ENCODE measurements around the gene FBXO34.

FBXO34 gene

GRCh38 chr14:55253276-55253675 is 17.9 kb upstream of the FBXO34 start:
- Mint-ChIP-seq H3K36me3 (no peaks in the 10 kb centered on the region), H3K4me3 (no peak overlapping the region), H3K4me1 (ENCODE audit: low read depth) (no peaks in the 10 kb centered on the region), H3K27me3 (peaks cover 3% of the 10 kb centered on the region), H3K9me3 (ENCODE audit: low read depth) (no peaks in the 10 kb centered on the region), H3K27ac (no peak overlapping the region)

DNA sequence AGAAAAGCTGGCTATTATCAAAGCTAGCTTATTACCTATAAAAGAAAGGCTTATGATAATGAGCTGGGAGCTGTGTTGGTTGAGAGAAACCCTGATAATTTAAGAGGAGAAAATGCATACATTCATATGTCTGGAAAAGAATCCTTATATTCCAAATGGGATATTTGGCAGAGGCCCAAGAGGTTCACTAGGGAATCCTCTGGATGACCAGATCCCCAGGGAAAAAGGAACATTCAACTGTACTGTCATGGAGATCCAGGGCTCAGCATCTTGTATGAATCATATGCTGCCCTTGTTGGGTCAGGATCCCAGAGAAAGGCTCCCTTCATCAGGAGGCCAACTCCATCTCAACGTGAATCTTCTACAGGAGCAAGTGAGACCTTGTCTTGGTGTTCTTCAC is 16.6 kb upstream of the FBXO34 start:
- H3K4me1 Mint-ChIP-seq (ENCODE audit: low read depth), result no peaks in the 10 kb centered on the region
- no peaks in the 10 kb centered on the region for H3K36me3 Mint-ChIP-seq
- peaks cover 2% of the 10 kb centered on the region for H3K27me3 Mint-ChIP-seq
- H3K27ac Mint-ChIP-seq, result no peak overlapping the region
- H3K9me3 Mint-ChIP-seq (ENCODE audit: low read depth), result no peaks in the 10 kb centered on the region
- no peak overlapping the region for H3K4me3 Mint-ChIP-seq

- no peak overlapping the region for H3K4me3 Mint-ChIP-seq
- H3K27ac Mint-ChIP-seq, result no peak overlapping the region
- H3K9me3 Mint-ChIP-seq (ENCODE audit: low read depth), result no peaks in the 10 kb centered on the region
- no peaks in the 10 kb centered on the region for H3K27me3 Mint-ChIP-seq
- H3K4me1 Mint-ChIP-seq (ENCODE audit: low read depth), result no peaks in the 10 kb centered on the region
- no peaks in the 10 kb centered on the region for H3K36me3 Mint-ChIP-seq
Observed at GRCh38 chr14:55255979-55256378, 15.2 kb upstream of the FBXO34 start.

- Mint-ChIP-seq H3K9me3 (ENCODE audit: low read depth) (no peaks in the 10 kb centered on the region), H3K4me3 (no peak overlapping the region), H3K27ac (no peak overlapping the region), H3K36me3 (no peaks in the 10 kb centered on the region), H3K27me3 (no peaks in the 10 kb centered on the region), H3K4me1 (ENCODE audit: low read depth) (no peaks in the 10 kb centered on the region)
Observed at GRCh38 chr14:55256586-55256985, 14.6 kb upstream of the FBXO34 start.

- no peak overlapping the region for H3K27ac Mint-ChIP-seq
- no peaks in the 10 kb centered on the region for H3K27me3 Mint-ChIP-seq
- no peak overlapping the region for H3K4me3 Mint-ChIP-seq
- no peaks in the 10 kb centered on the region for H3K36me3 Mint-ChIP-seq
- H3K4me1 Mint-ChIP-seq (ENCODE audit: low read depth), result no peaks in the 10 kb centered on the region
- no peaks in the 10 kb centered on the region for H3K9me3 Mint-ChIP-seq (ENCODE audit: low read depth)
Observed at GRCh38 chr14:55265197-55265596, 6.0 kb upstream of the FBXO34 start.

GRCh38 chr14:55267820-55268219 is 3.4 kb upstream of the FBXO34 start:
- H3K27me3 Mint-ChIP-seq, result no peaks in the 10 kb centered on the region

GRCh38 chr14:55271572-55272298 is 514 bp downstream of the FBXO34 start:
- no peaks in the 10 kb centered on the region for H3K27me3 Mint-ChIP-seq
- H3K4me1 Mint-ChIP-seq (ENCODE audit: low read depth), result peaks cover 47% of the 10 kb centered on the region
- no peaks in the 10 kb centered on the region for H3K9me3 Mint-ChIP-seq (ENCODE audit: low read depth)
- H3K27ac Mint-ChIP-seq, result peak overlapping the region; percentile 30
- no peaks in the 10 kb centered on the region for H3K36me3 Mint-ChIP-seq
- H3K4me3 Mint-ChIP-seq, result peak overlapping the region; percentile 90

More at GRCh38 chr14:55267820-55268219, 3.4 kb upstream of the FBXO34 start:
- no peak overlapping the region for H3K4me3 Mint-ChIP-seq
- H3K27ac Mint-ChIP-seq, result no peak overlapping the region
- no peaks in the 10 kb centered on the region for H3K9me3 Mint-ChIP-seq (ENCODE audit: low read depth)
- H3K4me1 Mint-ChIP-seq (ENCODE audit: low read depth), result peaks cover 14% of the 10 kb centered on the region
- no peaks in the 10 kb centered on the region for H3K36me3 Mint-ChIP-seq

- no peaks in the 10 kb centered on the region for H3K9me3 Mint-ChIP-seq (ENCODE audit: low read depth)
Observed at GRCh38 chr14:55272387-55272786, 1.2 kb downstream of the FBXO34 start.

DNA sequence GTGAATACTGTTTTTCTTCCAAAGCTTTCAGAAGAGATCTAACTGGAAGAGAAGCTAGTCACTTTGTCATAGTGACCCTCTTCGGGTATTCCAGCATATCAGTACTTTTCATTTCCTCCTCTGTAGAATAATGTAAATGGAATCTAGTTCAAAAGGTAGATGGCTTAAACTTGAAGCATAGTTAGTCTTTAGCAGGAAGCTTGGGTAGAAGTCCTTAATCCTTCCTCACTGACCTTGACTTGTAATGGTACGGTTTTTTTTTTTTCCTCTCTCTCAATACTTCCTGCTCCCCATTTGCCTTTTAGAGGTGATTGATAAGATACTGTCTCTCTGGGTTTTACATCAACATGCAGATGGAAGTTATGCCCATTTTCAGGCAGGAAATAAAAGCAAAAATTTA is 1.7 kb downstream of the FBXO34 start:
- Mint-ChIP-seq H3K4me3 (peak overlapping the region; percentile 90), H3K36me3 (no peaks in the 10 kb centered on the region), H3K9me3 (ENCODE audit: low read depth) (no peaks in the 10 kb centered on the region), H3K27ac (no peak overlapping the region), H3K4me1 (ENCODE audit: low read depth) (peaks cover 59% of the 10 kb centered on the region), H3K27me3 (no peaks in the 10 kb centered on the region)

More at GRCh38 chr14:55272387-55272786, 1.2 kb downstream of the FBXO34 start:
- Mint-ChIP-seq H3K4me1 (ENCODE audit: low read depth) (peaks cover 54% of the 10 kb centered on the region), H3K36me3 (no peaks in the 10 kb centered on the region), H3K27ac (peak overlapping the region; percentile 30), H3K27me3 (no peaks in the 10 kb centered on the region), H3K4me3 (peak overlapping the region; percentile 90)

DNA sequence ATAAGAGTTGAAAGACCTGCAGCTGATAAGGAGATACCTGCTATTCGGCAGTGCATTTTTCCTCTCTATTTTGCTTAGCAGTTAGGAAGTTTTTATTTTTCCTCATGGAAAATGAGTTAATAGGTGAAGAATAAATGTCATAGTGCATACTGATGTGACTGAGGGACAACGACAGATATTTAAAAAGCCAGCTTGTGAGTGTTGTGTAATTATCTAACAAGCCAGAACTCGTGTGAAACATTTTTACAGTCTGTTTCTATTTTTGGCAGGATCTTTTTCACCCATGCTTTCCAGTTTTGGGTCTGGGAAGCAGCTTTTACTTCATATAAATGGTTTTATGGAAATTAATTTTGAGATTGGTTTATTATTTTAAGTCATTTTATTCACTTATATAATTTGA is 2.9 kb downstream of the FBXO34 start:
- H3K36me3 Mint-ChIP-seq, result no peaks in the 10 kb centered on the region
- H3K27ac Mint-ChIP-seq, result no peak overlapping the region
- peaks cover 66% of the 10 kb centered on the region for H3K4me1 Mint-ChIP-seq (ENCODE audit: low read depth)
- H3K4me3 Mint-ChIP-seq, result no peak overlapping the region
- no peaks in the 10 kb centered on the region for H3K27me3 Mint-ChIP-seq
- H3K9me3 Mint-ChIP-seq (ENCODE audit: low read depth), result no peaks in the 10 kb centered on the region

GRCh38 chr14:55274751-55275150 is 3.5 kb downstream of the FBXO34 start:
- Mint-ChIP-seq H3K4me1 (ENCODE audit: low read depth) (peaks cover 71% of the 10 kb centered on the region), H3K36me3 (no peaks in the 10 kb centered on the region), H3K9me3 (ENCODE audit: low read depth) (no peaks in the 10 kb centered on the region), H3K4me3 (no peak overlapping the region), H3K27me3 (no peaks in the 10 kb centered on the region), H3K27ac (no peak overlapping the region)

DNA sequence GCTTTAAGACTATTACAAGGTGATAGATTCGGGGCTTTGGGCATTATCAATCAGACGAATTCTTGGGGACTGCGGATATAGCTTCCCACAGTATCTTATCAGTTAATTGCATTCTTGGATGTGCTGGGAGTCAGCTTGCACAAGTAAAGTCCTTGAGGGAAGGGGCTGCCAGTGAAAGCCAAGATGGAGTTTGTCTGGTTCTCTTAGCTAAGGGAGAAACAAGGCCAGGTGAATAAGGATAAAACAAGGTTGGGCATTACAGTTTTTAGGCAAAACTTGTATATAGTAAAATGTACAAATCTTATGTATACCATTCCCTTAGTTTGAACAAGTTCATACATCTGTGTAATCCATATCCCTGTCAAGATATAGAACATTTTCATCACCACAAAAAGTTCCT is 5.5 kb downstream of the FBXO34 start:
- peaks cover 67% of the 10 kb centered on the region for H3K4me1 Mint-ChIP-seq (ENCODE audit: low read depth)
- no peak overlapping the region for H3K27ac Mint-ChIP-seq
- H3K36me3 Mint-ChIP-seq, result peaks cover 4% of the 10 kb centered on the region
- no peaks in the 10 kb centered on the region for H3K27me3 Mint-ChIP-seq
- no peaks in the 10 kb centered on the region for H3K9me3 Mint-ChIP-seq (ENCODE audit: low read depth)
- no peak overlapping the region for H3K4me3 Mint-ChIP-seq

GRCh38 chr14:55277972-55278740 is 6.9 kb downstream of the FBXO34 start:
- H3K4me1 Mint-ChIP-seq (ENCODE audit: low read depth), result peaks cover 64% of the 10 kb centered on the region

GRCh38 chr14:55279384-55279783 is 8.2 kb downstream of the FBXO34 start:
- Mint-ChIP-seq H3K4me1 (ENCODE audit: low read depth) (peaks cover 53% of the 10 kb centered on the region), H3K4me3 (no peak overlapping the region), H3K36me3 (peaks cover 4% of the 10 kb centered on the region), H3K9me3 (ENCODE audit: low read depth) (no peaks in the 10 kb centered on the region), H3K27me3 (no peaks in the 10 kb centered on the region), H3K27ac (no peak overlapping the region)

More at GRCh38 chr14:55277972-55278740, 6.9 kb downstream of the FBXO34 start:
- H3K27ac Mint-ChIP-seq, result no peak overlapping the region
- H3K4me3 Mint-ChIP-seq, result peak overlapping the region; percentile 38
- no peaks in the 10 kb centered on the region for H3K27me3 Mint-ChIP-seq
- no peaks in the 10 kb centered on the region for H3K9me3 Mint-ChIP-seq (ENCODE audit: low read depth)
- H3K36me3 Mint-ChIP-seq, result peaks cover 4% of the 10 kb centered on the region

DNA sequence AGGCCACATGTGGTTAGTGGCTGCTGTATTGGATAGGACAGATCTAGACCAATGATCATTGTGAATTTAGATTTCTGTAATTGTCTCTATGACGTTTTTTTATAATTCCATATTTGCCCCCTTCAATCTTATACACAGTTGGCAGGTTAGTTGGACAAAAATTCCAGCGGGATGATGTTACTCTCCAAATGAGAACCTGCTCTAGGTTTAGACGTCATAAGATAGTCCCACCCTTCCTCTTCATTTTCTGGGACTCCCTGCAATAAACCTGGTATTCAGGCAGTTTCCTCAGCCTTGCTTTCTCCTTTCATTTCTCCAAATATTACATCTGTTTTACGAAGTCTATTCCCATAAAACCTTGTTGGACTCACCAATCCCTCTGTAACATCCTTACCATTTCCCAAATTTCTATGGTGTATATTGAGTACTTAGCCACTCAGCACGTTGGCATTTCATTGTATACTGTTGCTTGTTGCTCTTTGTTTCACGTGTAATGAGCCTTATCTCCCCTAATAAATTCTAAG is 10.2 kb downstream of the FBXO34 start:
- no peak overlapping the region for H3K4me3 Mint-ChIP-seq
- no peaks in the 10 kb centered on the region for H3K9me3 Mint-ChIP-seq (ENCODE audit: low read depth)
- H3K27me3 Mint-ChIP-seq, result no peaks in the 10 kb centered on the region
- H3K36me3 Mint-ChIP-seq, result peaks cover 7% of the 10 kb centered on the region
- H3K4me1 Mint-ChIP-seq (ENCODE audit: low read depth), result peaks cover 49% of the 10 kb centered on the region
- H3K27ac Mint-ChIP-seq, result no peak overlapping the region

Data from activated naive CD8-positive, alpha-beta T cell (primary cell).